HL-60 (cell line): Measurements from ENCODE around the gene CACNA1C.

Source experiments
- POLR2AphosphoS5 ChIP-seq: IDR thresholded peaks from 2 replicates; pipeline ENCODE4 v1.6.1; 2012; ENCODE audit warnings: low read depth
- TF ChIP-seq, protein P1 (sequence below): IDR thresholded peaks from one replicate; pipeline ENCODE4 v1.5.1; 2011; ENCODE audit warnings: low read length, control low read depth, inconsistent platforms; ENCODE audit not compliant: insufficient read depth

DNA sequence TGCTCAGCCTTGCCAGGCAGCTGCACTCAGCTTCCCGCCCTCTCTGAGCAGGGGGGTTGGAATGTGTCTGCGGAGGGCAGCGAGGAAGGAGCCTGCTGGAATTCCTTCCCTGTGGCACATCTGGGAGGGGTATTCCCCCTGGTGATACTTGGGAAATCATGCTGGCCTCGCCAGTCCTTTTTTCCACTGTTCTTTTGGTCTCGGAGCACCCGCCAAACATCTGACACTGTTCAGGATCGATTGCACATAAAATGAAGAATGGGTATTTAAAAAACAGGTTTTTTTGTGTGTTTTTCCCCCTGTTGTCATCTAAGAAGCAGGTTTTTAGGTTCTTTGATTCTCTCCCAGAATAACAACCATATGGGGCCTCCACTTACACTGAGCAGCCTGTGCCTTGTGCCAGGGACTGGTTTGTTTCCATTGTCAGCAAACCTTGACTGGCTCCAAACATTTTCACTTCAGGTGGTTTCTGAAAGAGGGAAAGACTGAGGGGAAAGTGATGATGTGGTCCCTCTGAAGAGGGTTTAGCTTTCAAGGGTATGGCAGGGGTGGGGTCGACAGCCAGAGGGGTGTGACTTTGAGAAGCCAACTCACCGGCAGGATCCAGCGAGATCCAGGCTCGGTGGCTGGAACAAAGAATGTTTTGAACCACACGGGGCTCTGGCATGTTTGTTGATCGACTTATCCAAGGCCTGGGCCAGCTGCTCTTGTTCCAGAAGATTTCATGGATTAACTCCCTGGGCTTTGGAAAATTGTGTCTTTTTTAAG is 215.1 kb downstream of the CACNA1C start:
- no peak for TF ChIP-seq POLR2AphosphoS5
- TF ChIP-seq, protein P1, sequence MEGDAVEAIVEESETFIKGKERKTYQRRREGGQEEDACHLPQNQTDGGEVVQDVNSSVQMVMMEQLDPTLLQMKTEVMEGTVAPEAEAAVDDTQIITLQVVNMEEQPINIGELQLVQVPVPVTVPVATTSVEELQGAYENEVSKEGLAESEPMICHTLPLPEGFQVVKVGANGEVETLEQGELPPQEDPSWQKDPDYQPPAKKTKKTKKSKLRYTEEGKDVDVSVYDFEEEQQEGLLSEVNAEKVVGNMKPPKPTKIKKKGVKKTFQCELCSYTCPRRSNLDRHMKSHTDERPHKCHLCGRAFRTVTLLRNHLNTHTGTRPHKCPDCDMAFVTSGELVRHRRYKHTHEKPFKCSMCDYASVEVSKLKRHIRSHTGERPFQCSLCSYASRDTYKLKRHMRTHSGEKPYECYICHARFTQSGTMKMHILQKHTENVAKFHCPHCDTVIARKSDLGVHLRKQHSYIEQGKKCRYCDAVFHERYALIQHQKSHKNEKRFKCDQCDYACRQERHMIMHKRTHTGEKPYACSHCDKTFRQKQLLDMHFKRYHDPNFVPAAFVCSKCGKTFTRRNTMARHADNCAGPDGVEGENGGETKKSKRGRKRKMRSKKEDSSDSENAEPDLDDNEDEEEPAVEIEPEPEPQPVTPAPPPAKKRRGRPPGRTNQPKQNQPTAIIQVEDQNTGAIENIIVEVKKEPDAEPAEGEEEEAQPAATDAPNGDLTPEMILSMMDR: no peak
